Ovary (tissue), 9 donors: Measurements from ENCODE around the gene HRAS. TPM values are rescaled to one million over a fixed set of nuclear protein-coding genes. Genes with fewer than 3 reads are reported as not detected.
A peak's percentile ranks its signal among the peaks of the same experiment; 100 is the strongest.

Experiments used
- DNase-seq, 5 donors: peaks; one replicate each; pipeline ENCODE4 v3.0.0-alpha.2; 2019 to 2020
- H3K27ac ChIP-seq, 2 donors: fragments of 200-600 bp; one replicate each; pipeline versions ENCODE4 v1.5.1 to v1.8.0; 2019 to 2022
- H3K27me3 ChIP-seq: fragments of 200-600 bp; one replicate; pipeline ENCODE4 v1.8.0; 2022
- H3K36me3 ChIP-seq: fragments of 200-600 bp; sonication (generic); one replicate; pipeline ENCODE4 v1.5.1; 2019
- H3K4me1 ChIP-seq: one replicate; pipeline ENCODE4 v1.8.1; 2013; ENCODE audit warnings: mild to moderate bottlenecking, moderate library complexity; ENCODE audit not compliant: insufficient read depth
- H3K4me3 ChIP-seq: fragments of 200-600 bp; sonication (generic); one replicate; pipeline ENCODE4 v1.5.1; 2017
- H3K9me3 ChIP-seq, 2 donors: fragments of 200-600 bp in 1 of 2; sonication (generic) in 1 of 2; one replicate each; pipeline versions ENCODE4 v1.5.1 to v1.8.1; 2013 to 2019; ENCODE audit warnings: mild to moderate bottlenecking in 1 of 2, moderate library complexity in 1 of 2
- EP300 ChIP-seq: sonication (generic); formaldehyde crosslinking; IDR thresholded peaks from one replicate; pipeline ENCODE4 v1.6.1; 2017; ENCODE audit warnings: antibody characterized with exemption
- POLR2A ChIP-seq: fragments of 450-650 bp; IDR thresholded peaks from one replicate; pipeline ENCODE4 v1.6.1; 2017; ENCODE audit warnings: antibody characterized with exemption, mild to moderate bottlenecking, moderate library complexity
- WGBS, 3 donors: extraction: QIAGEN DNeasy Blood & Tissue Kit in 1 of 3; methylation state at CpG; one replicate each; pipeline versions ENCODE4 v1.1.5 to v1.1.7; 2013 to 2017; 5-methylcytosine and 5-hydroxymethylcytosine counted together
- intact Hi-C, 4 donors: fragments of 100-400 bp; cut with DNase I; formaldehyde crosslinking; loops; one replicate each; pipeline versions ENCODE4 v1.11.0 to v1.15.1; 2022 to 2023
- polyA plus RNA-seq, 2 donors: library from polyadenylated mRNA; stranded (reverse); fragments of 200-250 nt in 1 of 2; fragments of 350-450 nt in 1 of 2; fragmentation: Illumina TruSeq in 1 of 2; extraction: RNeasy Lipid Tissue Mini Kit (QIAGEN cat#74804) in 1 of 2; gene quantifications; one replicate each; pipeline ENCODE4 v1.2.3, GENCODE V29; 2013 to 2014
- total RNA-seq, 7 donors: library from RNA; depleted of rRNA in 2 of 7; stranded (reverse); fragments of >200 nt in 2 of 7; fragmentation: NEBNext Ultra II Directional in 3 of 7; extraction: Animal tissue kit (Norgen Biotek cat#: 25700) in 3 of 7; gene quantifications; one replicate each; pipeline versions ENCODE4 v1.1.0 to v1.2.4, GENCODE V29; 2016 to 2023
- TF ChIP-seq, protein P1 (sequence below), 3 donors: fragments of 450-650 bp in 2 of 3; fragments of 200-600 bp in 1 of 3; IDR thresholded peaks; one replicate each; pipeline versions ENCODE4 v1.5.1 to v1.8.0; 2016 to 2022; ENCODE audit warnings: antibody characterized with exemption in 3 of 3, mild to moderate bottlenecking in 1 of 3
- donor health status: DM: no; HTN: no; CAD: no; lungs with moderate emphysema.
- donor health status: DM: no; HTN: no; CAD: no.
- donor health status: Bipolar disorder and iron deficiency.
- donor health status: DM: yes; HTN: yes; CAD: no.
- donor health status: DM: no; HTN: no; CAD: no.
- donor health status: DM: yes; HTN: yes; CAD: no.

Gene HRAS
- total and polyA plus RNA-seq, 9 donors, result 4.3 to 49.6 (median 36.3) TPM

DNA sequence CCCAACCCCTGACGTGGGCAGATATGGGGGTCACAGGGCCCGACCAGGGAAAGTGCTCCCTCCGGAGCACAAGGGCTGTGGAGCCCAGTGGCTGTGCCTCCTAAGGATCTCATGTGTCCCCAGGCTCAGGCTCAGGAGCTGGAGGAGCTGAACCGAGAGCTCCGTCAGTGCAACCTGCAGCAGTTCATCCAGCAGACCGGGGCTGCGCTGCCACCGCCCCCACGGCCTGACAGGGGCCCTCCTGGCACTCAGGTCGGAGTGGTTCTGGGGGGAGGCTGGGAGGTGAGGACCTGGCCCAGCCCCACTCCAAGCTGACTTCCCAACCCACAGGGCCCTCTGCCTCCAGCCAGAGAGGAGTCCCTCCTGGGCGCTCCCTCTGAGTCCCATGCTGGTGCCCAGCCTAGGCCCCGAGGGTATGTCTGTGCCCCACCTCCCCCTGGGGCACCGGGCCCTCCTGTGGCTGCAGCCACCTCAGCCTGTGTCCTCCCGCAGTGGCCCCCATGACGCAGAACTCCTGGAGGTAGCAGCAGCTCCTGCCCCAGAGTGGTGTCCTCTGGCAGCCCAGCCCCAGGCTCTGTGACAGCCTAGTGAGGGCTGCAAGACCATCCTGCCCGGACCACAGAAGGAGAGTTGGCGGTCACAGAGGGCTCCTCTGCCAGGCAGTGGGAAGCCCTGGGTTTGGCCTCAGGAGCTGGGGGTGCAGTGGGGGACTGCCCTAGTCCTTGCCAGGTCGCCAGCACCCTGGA is 27.9 kb upstream of the HRAS start:
- Histone ChIP-seq H3K27me3 (no peaks in the 10 kb centered on the region), H3K4me1 (peaks cover 8% of the 10 kb centered on the region), H3K4me3 (no peak overlapping the region), H3K27ac (no peak overlapping the region), H3K36me3 (no peaks in the 10 kb centered on the region), H3K9me3 (no peaks in the 10 kb centered on the region)
- 85 to 89% (median 87%) methylated on average over 12 to 18 of the region's 18 CpGs for WGBS, 3 donors
- intact Hi-C loops, result loop anchor here in 1 of 4 donors (5.0 kb wide), 1 partner anchor 1264 kb away; no protein-coding TSS in a partner anchor
- TF ChIP-seq POLR2A (no peak), EP300 (no peak)
- TF ChIP-seq, protein P1, sequence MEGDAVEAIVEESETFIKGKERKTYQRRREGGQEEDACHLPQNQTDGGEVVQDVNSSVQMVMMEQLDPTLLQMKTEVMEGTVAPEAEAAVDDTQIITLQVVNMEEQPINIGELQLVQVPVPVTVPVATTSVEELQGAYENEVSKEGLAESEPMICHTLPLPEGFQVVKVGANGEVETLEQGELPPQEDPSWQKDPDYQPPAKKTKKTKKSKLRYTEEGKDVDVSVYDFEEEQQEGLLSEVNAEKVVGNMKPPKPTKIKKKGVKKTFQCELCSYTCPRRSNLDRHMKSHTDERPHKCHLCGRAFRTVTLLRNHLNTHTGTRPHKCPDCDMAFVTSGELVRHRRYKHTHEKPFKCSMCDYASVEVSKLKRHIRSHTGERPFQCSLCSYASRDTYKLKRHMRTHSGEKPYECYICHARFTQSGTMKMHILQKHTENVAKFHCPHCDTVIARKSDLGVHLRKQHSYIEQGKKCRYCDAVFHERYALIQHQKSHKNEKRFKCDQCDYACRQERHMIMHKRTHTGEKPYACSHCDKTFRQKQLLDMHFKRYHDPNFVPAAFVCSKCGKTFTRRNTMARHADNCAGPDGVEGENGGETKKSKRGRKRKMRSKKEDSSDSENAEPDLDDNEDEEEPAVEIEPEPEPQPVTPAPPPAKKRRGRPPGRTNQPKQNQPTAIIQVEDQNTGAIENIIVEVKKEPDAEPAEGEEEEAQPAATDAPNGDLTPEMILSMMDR (IDR thresholded peaks at IDR 0.05), result no peak
- peak in 1 of 5 donors; percentile 24 for DNase-seq

DNA sequence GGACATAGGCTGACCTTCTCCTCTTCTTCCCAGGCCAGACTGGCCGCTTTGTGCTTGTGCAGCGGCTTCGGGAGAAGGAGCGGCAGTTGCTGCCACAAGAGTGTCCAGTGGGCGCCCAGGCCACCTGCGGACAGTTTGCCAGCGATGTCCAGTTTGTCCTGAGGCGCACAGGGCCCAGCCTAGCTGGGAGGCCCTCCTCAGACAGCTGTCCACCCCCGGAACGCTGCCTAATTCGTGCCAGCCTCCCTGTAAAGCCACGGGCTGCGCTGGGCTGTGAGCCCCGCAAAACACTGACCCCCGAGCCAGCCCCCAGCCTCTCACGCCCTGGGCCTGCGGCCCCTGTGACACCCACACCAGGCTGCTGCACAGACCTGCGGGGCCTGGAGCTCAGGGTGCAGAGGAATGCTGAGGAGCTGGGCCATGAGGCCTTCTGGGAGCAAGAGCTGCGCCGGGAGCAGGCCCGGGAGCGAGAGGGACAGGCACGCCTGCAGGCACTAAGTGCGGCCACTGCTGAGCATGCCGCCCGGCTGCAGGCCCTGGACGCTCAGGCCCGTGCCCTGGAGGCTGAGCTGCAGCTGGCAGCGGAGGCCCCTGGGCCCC is 26.8 kb upstream of the HRAS start:
- H3K9me3 ChIP-seq, result no peaks in the 10 kb centered on the region
- peaks cover 6% of the 10 kb centered on the region for H3K4me1 ChIP-seq
- 92 to 94% (median 93%) methylated on average over 26 to 29 of the region's 29 CpGs for WGBS, 3 donors
- intact Hi-C loops, result loop anchor here in 1 of 4 donors (5.0 kb wide), 1 partner anchor 1265 kb away; no protein-coding TSS in a partner anchor
- peak in 2 of 5 donors; percentile 42 to 46 for DNase-seq
- TF ChIP-seq EP300 (no peak), POLR2A (no peak)
- TF ChIP-seq, protein P1 (IDR thresholded peaks at IDR 0.05), result no peak
- no peak overlapping the region for H3K4me3 ChIP-seq
- no peaks in the 10 kb centered on the region for H3K27me3 ChIP-seq
- H3K36me3 ChIP-seq, result no peaks in the 10 kb centered on the region
- H3K27ac ChIP-seq, result no peak overlapping the region

DNA sequence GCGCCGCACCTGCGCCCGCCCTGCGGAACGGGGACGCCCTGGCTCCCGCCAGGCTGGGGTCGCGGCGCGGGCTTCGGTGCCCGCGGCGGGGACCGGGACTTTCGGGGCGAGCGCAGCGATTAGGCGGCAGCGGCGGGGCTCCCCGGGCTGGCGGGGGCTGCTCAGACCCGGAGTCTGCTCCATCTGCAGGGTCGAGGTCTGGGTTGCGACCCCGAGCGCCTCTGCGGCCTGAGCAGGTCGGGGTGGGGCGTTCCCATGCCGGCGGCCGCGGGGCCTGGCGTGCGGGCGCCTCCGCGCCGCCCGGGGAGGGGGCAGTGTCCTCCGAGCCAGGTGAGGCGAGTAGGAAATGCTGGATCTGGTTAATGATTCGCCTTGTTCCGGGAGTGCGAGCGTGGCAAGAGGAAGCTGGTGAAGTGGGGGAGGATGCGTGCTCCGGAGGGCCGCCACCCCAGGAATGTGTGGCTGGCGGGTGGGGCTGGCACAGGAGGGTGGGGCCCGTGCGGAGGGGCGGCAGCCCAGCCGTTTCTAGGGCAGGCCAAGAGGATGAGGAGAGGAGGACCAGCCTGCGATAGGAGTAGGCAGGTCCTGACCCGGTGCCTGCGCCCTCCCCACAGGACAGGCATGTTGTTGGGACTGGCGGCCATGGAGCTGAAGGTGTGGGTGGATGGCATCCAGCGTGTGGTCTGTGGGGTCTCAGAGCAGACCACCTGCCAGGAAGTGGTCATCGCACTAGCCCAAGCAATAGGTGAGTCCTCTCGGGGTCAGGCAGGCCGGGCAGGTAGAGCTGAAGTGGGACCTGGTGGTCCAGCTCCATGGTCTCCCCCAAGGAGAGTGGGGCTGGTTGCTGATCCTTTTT is 26.0 kb upstream of the HRAS start:
- WGBS, 3 donors, result 8 to 11% (median 10%) methylated on average over 53 to 67 of the region's 67 CpGs

More for the DNA sequence above, 26.0 kb upstream of the HRAS start:
- Histone ChIP-seq H3K4me3 (peak overlapping the region; percentile 56), H3K36me3 (no peaks in the 10 kb centered on the region), H3K9me3 (no peaks in the 10 kb centered on the region), H3K4me1 (peaks cover 6% of the 10 kb centered on the region), H3K27ac (no peak overlapping the region), H3K27me3 (no peaks in the 10 kb centered on the region)
- TF ChIP-seq, protein P1 (IDR thresholded peaks at IDR 0.05), result no peak
- TF ChIP-seq EP300, result no peak
- TF ChIP-seq POLR2A, result no peak
- peak in 2 of 5 donors; percentile 46 to 52 for DNase-seq
- intact Hi-C loops, result loop anchor here in 1 of 4 donors (5.0 kb wide), 1 partner anchor 1266 kb away; no protein-coding TSS in a partner anchor
